SKM-1 treated with dmso at 0.1 percent for 144 hours (cell line): ENCODE results near the gene UCKL1.
"Not testable (repeated sequence)": the region's sequence is repeated elsewhere in the genome, so short reads cannot be mapped to it uniquely, and the experiment has no call there.

Source experiments
- DNase-seq: peaks from one replicate; lab custom pipeline; 2025; ENCODE audit not compliant: unreplicated experiment; lab: John Stamatoyannopoulos, UW

Gene UCKL1

GRCh38 chr20:63972312-63973159, 16.3 kb upstream of the UCKL1 start:
- no peak for DNase-seq

GRCh38 chr20:63971960-63972311, 15.7 kb upstream of the UCKL1 start:
- DNase-seq: not testable (repeated sequence)

GRCh38 chr20:63970714-63971431, 14.7 kb upstream of the UCKL1 start:
- DNase-seq: no peak

- DNase-seq: peak; percentile 26
These were observed 13.9 kb upstream of the UCKL1 start, which contains the start of gene ZNF512B for GRCh38 chr20:63969838-63970713. ZNF512B (minus strand) TSS chr20:63969930; CDS start chr20:63967950, 1,980 bp downstream.

GRCh38 chr20:63968928-63969760, 12.9 kb upstream of the UCKL1 start:
- no peak for DNase-seq

- DNase-seq: no peak
These were observed 12.1 kb upstream of the UCKL1 start for GRCh38 chr20:63968136-63968927.

GRCh38 chr20:63967330-63968135, 11.3 kb upstream of the UCKL1 start:
- no peak for DNase-seq

GRCh38 chr20:63966944-63967322, 10.7 kb upstream of the UCKL1 start:
- no peak for DNase-seq

- no peak for DNase-seq
These were observed 10.1 kb upstream of the UCKL1 start for GRCh38 chr20:63966172-63966943.

- no peak for DNase-seq
These were observed 8.2 kb upstream of the UCKL1 start for GRCh38 chr20:63964412-63964811.

- no peak for DNase-seq
These were observed 7.6 kb upstream of the UCKL1 start for GRCh38 chr20:63963784-63964301.

- DNase-seq: no peak
These were observed 7.1 kb upstream of the UCKL1 start for GRCh38 chr20:63963348-63963741.

- no peak for DNase-seq
These were observed 6.5 kb upstream of the UCKL1 start for GRCh38 chr20:63962426-63963347.

- DNase-seq: no peak
These were observed 5.6 kb upstream of the UCKL1 start for GRCh38 chr20:63961664-63962425.

GRCh38 chr20:63960654-63961621, 4.7 kb upstream of the UCKL1 start:
- DNase-seq: not testable (repeated sequence)
